K562 (cell line): ENCODE data around the gene EPHA1. TPM values are rescaled to one million over a fixed set of nuclear protein-coding genes. Genes with fewer than 3 reads are reported as not detected.

Experiments used
- BMI1 ChIP-seq: fragments of 150-350 bp; IDR thresholded peaks from 2 replicates; pipeline ENCODE4 v1.6.1; 2014; ENCODE audit warnings: low read length
- CHD4 ChIP-seq: fragments of 200-600 bp; sonication (generic); IDR thresholded peaks from 3 replicates; pipeline ENCODE4 v1.6.1; 2012; ENCODE audit warnings: low read depth, mild to moderate bottlenecking, mixed read lengths, low read length, inconsistent platforms; ENCODE audit not compliant: insufficient read depth, insufficient replicate concordance, poor library complexity, severe bottlenecking
- RBM14 ChIP-seq: fragments of 200-400 bp; formaldehyde crosslinking; IDR thresholded peaks from 2 replicates; pipeline ENCODE4 v1.6.1; 2018; ENCODE audit warnings: low read depth, mild to moderate bottlenecking, low read length, moderate library complexity, borderline replicate concordance; ENCODE audit not compliant: insufficient read depth
- SMAD4 ChIP-seq: fragments of 250-450 bp; sonication (Bioruptor Pico); conservative IDR thresholded peaks from 2 replicates; pipeline ENCODE4 v1.8.0; 2021; ENCODE audit warnings: inconsistent platforms, mild to moderate bottlenecking, moderate library complexity
- ZBTB40 ChIP-seq, 2 experiments: fragments of 450-650 bp in 1 of 2; sonication (generic) in 1 of 2; formaldehyde crosslinking in 1 of 2; IDR thresholded peaks; 2 replicates each; pipeline versions ENCODE4 v1.7.1 to v1.9.0; 2016 to 2022; ENCODE audit warnings: inconsistent platforms in 1 of 2, mild to moderate bottlenecking in 1 of 2, missing genetic modification reagents in 1 of 2
- ZNF41 ChIP-seq: fragments of 250-450 bp; sonication (Bioruptor Pico); conservative IDR thresholded peaks from 2 replicates; pipeline ENCODE4 v1.4.0; 2020; ENCODE audit warnings: mild to moderate bottlenecking
- polyA plus RNA-seq, 8 experiments: library from polyadenylated mRNA; depleted of rRNA in 4 of 8; stranded (reverse) in 5 of 8; unstranded in 3 of 8; fragments of >200 nt; fragmentation: Nextera tagmentation in 2 of 8; fragmentation: Illumina TruSeq in 1 of 8; extraction: Ambion mirVana in 2 of 8; extraction: Trizol in 1 of 8; gene quantifications; 2 replicates each; pipeline versions ENCODE4 v1.2.1 to v1.2.3, GENCODE V29; 2011 to 2014; ENCODE audit warnings: inconsistent platforms in 1 of 8, missing spikeins in 1 of 8
- total RNA-seq, 7 experiments: library from RNA; depleted of rRNA in 6 of 7; stranded (reverse); fragments of >200 nt in 6 of 7; fragmentation: Illumina TruSeq in 2 of 7; extraction: Trizol in 2 of 7; gene quantifications; 2 replicates each; pipeline versions ENCODE4 v1.2.1 to v1.2.3, GENCODE V29; 2011 to 2021; ENCODE audit warnings: low replicate concordance in 1 of 7
- TF ChIP-seq, protein P1 (sequence below): sonication (generic); formaldehyde crosslinking; IDR thresholded peaks from 2 replicates; pipeline ENCODE4 v1.8.1; 2023; ENCODE audit warnings: mild to moderate bottlenecking, missing genetic modification reagents, moderate library complexity

The EPHA1 gene
- total and polyA plus RNA-seq, 9 of the 15 experiments (the other 6 are each of a cell fraction or from before 2014, with no cell fraction given) = 0.22 to 0.57 (median 0.32) TPM; not detected in 6

DNA sequence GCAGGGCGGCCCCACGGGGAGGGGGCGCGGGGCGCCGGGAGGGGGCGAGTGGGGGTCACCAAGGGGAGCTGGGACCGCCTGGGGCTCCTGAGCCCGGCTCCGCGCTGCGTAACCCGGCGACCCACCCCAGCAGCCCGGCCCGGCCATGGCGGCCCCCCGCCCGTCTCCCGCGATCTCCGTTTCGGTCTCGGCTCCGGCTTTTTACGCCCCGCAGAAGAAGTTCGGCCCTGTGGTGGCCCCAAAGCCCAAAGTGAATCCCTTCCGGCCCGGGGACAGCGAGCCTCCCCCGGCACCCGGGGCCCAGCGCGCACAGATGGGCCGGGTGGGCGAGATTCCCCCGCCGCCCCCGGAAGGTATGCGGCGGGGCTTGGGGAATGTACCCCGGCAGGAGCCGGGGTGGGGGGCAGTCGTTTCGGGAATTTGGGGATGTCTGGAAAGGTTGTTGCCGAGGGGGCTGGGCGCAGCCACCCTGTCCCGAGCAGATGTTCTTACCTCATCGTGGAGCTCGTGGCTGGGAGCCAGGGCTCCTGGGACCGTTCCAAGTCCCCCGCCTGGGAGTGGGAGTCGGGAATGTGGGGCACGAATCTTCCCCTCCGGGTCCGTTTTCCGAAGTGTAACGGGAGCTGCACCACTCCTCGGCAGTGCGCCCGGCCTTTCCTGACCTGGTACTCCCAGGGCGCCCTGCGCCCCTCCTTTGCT lies 27.1 kb downstream of the EPHA1 start (continued):
- TF ChIP-seq, protein P1, sequence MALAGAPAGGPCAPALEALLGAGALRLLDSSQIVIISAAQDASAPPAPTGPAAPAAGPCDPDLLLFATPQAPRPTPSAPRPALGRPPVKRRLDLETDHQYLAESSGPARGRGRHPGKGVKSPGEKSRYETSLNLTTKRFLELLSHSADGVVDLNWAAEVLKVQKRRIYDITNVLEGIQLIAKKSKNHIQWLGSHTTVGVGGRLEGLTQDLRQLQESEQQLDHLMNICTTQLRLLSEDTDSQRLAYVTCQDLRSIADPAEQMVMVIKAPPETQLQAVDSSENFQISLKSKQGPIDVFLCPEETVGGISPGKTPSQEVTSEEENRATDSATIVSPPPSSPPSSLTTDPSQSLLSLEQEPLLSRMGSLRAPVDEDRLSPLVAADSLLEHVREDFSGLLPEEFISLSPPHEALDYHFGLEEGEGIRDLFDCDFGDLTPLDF (CRISPR knock-in tag) = no peak
- TF ChIP-seq CHD4 (no peak), RBM14 (0 out of 2 replicates have a peak, but pooled peaks have one; percentile 46), ZNF41 (CRISPR knock-in tag) (no peak), BMI1 (no peak), SMAD4 (no peak), ZBTB40 (IDR thresholded peaks at IDR 0.05) (peak; percentile 67), ZBTB40 (CRISPR knock-in tag; IDR thresholded peaks at IDR 0.05) (no peak)
